Measurements from ENCODE around the gene STAT2. TPM values are rescaled to one million over a fixed set of nuclear protein-coding genes. Genes with fewer than 3 reads are reported as not detected.
"Not testable (repeated sequence)": the region's sequence is repeated elsewhere in the genome, so short reads cannot be mapped to it uniquely, and the experiment has no call there.

The STAT2 gene
- polyA plus RNA-seq, 1 donor (not counting 4 experiments of a cell fraction or from before 2014, with no cell fraction given): 95.8 TPM

- FAIRE-seq: not testable (repeated sequence)
Measured at GRCh38 chr12:56401612-56402011, 41.7 kb upstream of the STAT2 start.

GRCh38 chr12:56401125-56401524 is 41.2 kb upstream of the STAT2 start:
- FAIRE-seq; H3K27ac ChIP-seq (ENCODE audit: control insufficient read depth, insufficient read depth, low read length); H2AFZ ChIP-seq (ENCODE audit: control insufficient read depth, low read length); H3K9ac ChIP-seq (ENCODE audit: control insufficient read depth, extremely low read depth, insufficient read depth, low read length); dilution Hi-C loops (cut with MboI; ENCODE audit: extremely low pct_ligation_motif_present, low sequenced_read_pairs); H3K36me3 ChIP-seq (ENCODE audit: control insufficient read depth in 2 of 2, extremely low read depth in 1 of 2, insufficient read depth in 2 of 2, low read length in 2 of 2); H3K27me3 ChIP-seq (ENCODE audit: control insufficient read depth, extremely low read depth, insufficient read depth, low read length); H3K4me2 ChIP-seq (ENCODE audit: control insufficient read depth, extremely low read depth, insufficient read depth, low read depth, low read length); H3K4me1 ChIP-seq (ENCODE audit: control insufficient read depth, extremely low read depth, insufficient read depth, low read length); H3K9me3 ChIP-seq (ENCODE audit: control insufficient read depth, low read depth, low read length); H3K79me2 ChIP-seq (ENCODE audit: control insufficient read depth, insufficient read depth, low read length); DNase-seq (ENCODE audit: low read depth, low spot score); H3K4me3 ChIP-seq (ENCODE audit: control insufficient read depth in 2 of 3, extremely low read depth in 1 of 3, insufficient read depth in 2 of 3, low read depth in 1 of 3, low read length in 3 of 3); H4K20me1 ChIP-seq (ENCODE audit: control insufficient read depth, extremely low read depth, insufficient read depth, low read length); H3K9me1 ChIP-seq (ENCODE audit: control insufficient read depth, extremely low read depth, insufficient read depth, low read length): not testable (repeated sequence)

More at GRCh38 chr12:56401612-56402011, 41.7 kb upstream of the STAT2 start:
- H4K20me1 ChIP-seq (ENCODE audit: control insufficient read depth, extremely low read depth, insufficient read depth, low read length); H3K4me1 ChIP-seq (ENCODE audit: control insufficient read depth, extremely low read depth, insufficient read depth, low read length); H3K79me2 ChIP-seq (ENCODE audit: control insufficient read depth, insufficient read depth, low read length); H3K27ac ChIP-seq (ENCODE audit: control insufficient read depth, insufficient read depth, low read length); H3K9ac ChIP-seq (ENCODE audit: control insufficient read depth, extremely low read depth, insufficient read depth, low read length); H3K4me3 ChIP-seq (ENCODE audit: control insufficient read depth in 2 of 3, extremely low read depth in 1 of 3, insufficient read depth in 2 of 3, low read depth in 1 of 3, low read length in 3 of 3); H2AFZ ChIP-seq (ENCODE audit: control insufficient read depth, low read length); H3K9me1 ChIP-seq (ENCODE audit: control insufficient read depth, extremely low read depth, insufficient read depth, low read length); H3K27me3 ChIP-seq (ENCODE audit: control insufficient read depth, extremely low read depth, insufficient read depth, low read length); DNase-seq (ENCODE audit: low read depth, low spot score); dilution Hi-C loops (cut with MboI; ENCODE audit: extremely low pct_ligation_motif_present, low sequenced_read_pairs); H3K36me3 ChIP-seq (ENCODE audit: control insufficient read depth in 2 of 2, extremely low read depth in 1 of 2, insufficient read depth in 2 of 2, low read length in 2 of 2); H3K9me3 ChIP-seq (ENCODE audit: control insufficient read depth, low read depth, low read length); H3K4me2 ChIP-seq (ENCODE audit: control insufficient read depth, extremely low read depth, insufficient read depth, low read depth, low read length): not testable (repeated sequence)

GRCh38 chr12:56399466-56399865 is 39.6 kb upstream of the STAT2 start:
- H3K36me3 ChIP-seq (ENCODE audit: control insufficient read depth in 2 of 2, extremely low read depth in 1 of 2, insufficient read depth in 2 of 2, low read length in 2 of 2); dilution Hi-C loops (cut with MboI; ENCODE audit: extremely low pct_ligation_motif_present, low sequenced_read_pairs); H3K4me2 ChIP-seq (ENCODE audit: control insufficient read depth, extremely low read depth, insufficient read depth, low read depth, low read length); H3K79me2 ChIP-seq (ENCODE audit: control insufficient read depth, insufficient read depth, low read length); H3K4me1 ChIP-seq (ENCODE audit: control insufficient read depth, extremely low read depth, insufficient read depth, low read length); H3K9me3 ChIP-seq (ENCODE audit: control insufficient read depth, low read depth, low read length); H3K27me3 ChIP-seq (ENCODE audit: control insufficient read depth, extremely low read depth, insufficient read depth, low read length); H4K20me1 ChIP-seq (ENCODE audit: control insufficient read depth, extremely low read depth, insufficient read depth, low read length); H3K9ac ChIP-seq (ENCODE audit: control insufficient read depth, extremely low read depth, insufficient read depth, low read length); H2AFZ ChIP-seq (ENCODE audit: control insufficient read depth, low read length); H3K27ac ChIP-seq (ENCODE audit: control insufficient read depth, insufficient read depth, low read length); H3K4me3 ChIP-seq (ENCODE audit: control insufficient read depth in 2 of 3, extremely low read depth in 1 of 3, insufficient read depth in 2 of 3, low read depth in 1 of 3, low read length in 3 of 3); FAIRE-seq; DNase-seq (ENCODE audit: low read depth, low spot score); H3K9me1 ChIP-seq (ENCODE audit: control insufficient read depth, extremely low read depth, insufficient read depth, low read length): not testable (repeated sequence)

Measured in keratinocyte (primary cell).